Mesothelial cell of epicardium (in vitro differentiated cells): ENCODE data around the gene AUTS2. TPM values are rescaled to one million over a fixed set of nuclear protein-coding genes. Genes with fewer than 3 reads are reported as not detected.

ENCODE experiments used
- DNase-seq, 2 experiments: peaks; one replicate each; pipeline ENCODE4 v3.0.0; 2021; ENCODE audit warnings: low spot score in 2 of 2; ENCODE audit not compliant: unreplicated experiment in 2 of 2
- H3K27ac Mint-ChIP-seq: 2 replicates; pipeline ENCODE4 v1.8.0; 2021; ENCODE audit warnings: mixed read lengths
- H3K27me3 Mint-ChIP-seq: 2 replicates; pipeline ENCODE4 v1.8.0; 2021; ENCODE audit warnings: low read depth, mixed read lengths
- H3K36me3 Mint-ChIP-seq: 2 replicates; pipeline ENCODE4 v1.8.0; 2021; ENCODE audit warnings: mixed read lengths
- H3K4me1 Mint-ChIP-seq: 2 replicates; pipeline ENCODE4 v1.8.0; 2021; ENCODE audit warnings: mixed read lengths
- H3K4me3 Mint-ChIP-seq: 2 replicates; pipeline ENCODE4 v1.8.0; 2021; ENCODE audit warnings: mild to moderate bottlenecking, moderate library complexity, mixed read lengths
- H3K9me3 Mint-ChIP-seq: 2 replicates; pipeline ENCODE4 v1.8.0; 2021; ENCODE audit warnings: mixed read lengths
- CTCF ChIP-seq: fragments of 200-600 bp; sonication (generic); IDR thresholded peaks from one replicate; pipeline ENCODE4 v1.5.0; 2021; ENCODE audit warnings: antibody characterized with exemption; ENCODE audit not compliant: unreplicated experiment
- total RNA-seq: library from RNA; stranded (reverse); gene quantifications from 3 replicates; pipeline ENCODE4 v1.2.1, GENCODE V29; 2021

Gene AUTS2
- total RNA-seq, 1 donor from 2014 or later = 135 TPM

DNA sequence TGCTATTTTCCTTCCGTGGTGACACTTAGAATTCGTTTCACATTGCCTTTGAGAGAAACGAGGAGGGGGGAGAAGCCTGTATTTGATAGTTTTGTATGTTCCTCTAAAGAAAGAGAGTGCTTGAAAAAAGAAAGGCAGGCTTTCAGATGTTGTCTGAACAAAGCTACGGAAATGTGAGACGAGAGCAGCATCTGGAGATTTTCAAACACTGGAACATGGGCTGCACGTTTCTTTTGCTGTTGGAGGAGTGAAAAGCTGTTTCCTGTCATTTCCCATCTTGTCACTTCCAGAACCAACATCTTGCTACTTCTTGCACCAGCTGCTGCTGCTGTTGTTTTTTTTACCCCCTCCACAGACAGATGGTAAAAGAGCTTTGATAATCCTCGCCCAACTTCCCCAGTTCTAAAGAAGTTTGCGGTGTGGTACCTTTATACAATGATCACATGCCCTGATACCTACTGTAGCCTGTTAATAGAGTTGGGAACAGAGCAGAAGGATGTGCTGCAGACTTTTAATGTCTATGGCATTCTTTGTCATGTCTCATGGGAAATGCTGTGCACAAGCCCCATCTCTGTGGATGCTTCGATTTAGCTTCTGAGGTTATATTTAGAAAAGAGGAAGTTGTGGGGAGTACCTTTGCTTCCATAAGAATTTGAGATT is 408.1 kb downstream of the AUTS2 start:
- H3K4me1 Mint-ChIP-seq = peaks cover 16% of the 10 kb centered on the region
- H3K9me3 Mint-ChIP-seq = no peaks in the 10 kb centered on the region
- no peak overlapping the region for H3K27ac Mint-ChIP-seq
- no peak overlapping the region for H3K4me3 Mint-ChIP-seq
- no peaks in the 10 kb centered on the region for H3K27me3 Mint-ChIP-seq
- TF ChIP-seq CTCF = no peak
- DNase-seq = no peak
- H3K36me3 Mint-ChIP-seq = no peaks in the 10 kb centered on the region

DNA sequence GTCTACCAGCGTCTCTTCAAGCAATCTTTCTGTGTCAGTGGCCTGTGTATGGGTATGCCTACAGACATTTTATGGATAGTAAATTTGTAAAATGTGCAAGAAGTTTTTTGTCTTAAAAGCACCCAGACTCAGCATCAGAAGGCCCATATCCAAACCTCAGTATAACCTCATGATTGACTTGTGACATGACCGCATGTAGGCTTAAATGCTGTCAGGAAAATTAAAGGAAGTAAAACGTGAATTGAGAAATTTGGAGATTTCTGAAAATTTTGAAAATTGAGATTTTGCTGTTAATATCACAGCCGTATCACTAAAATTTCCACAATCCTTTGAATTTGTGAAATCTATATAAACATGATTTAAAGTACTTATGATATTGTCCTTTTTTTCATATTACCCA is 410.2 kb downstream of the AUTS2 start:
- H3K27ac Mint-ChIP-seq = no peak overlapping the region
- peaks cover 32% of the 10 kb centered on the region for H3K4me1 Mint-ChIP-seq

GRCh38 chr7:70014472-70015177 is 416.4 kb downstream of the AUTS2 start:
- Mint-ChIP-seq H3K27me3 (no peaks in the 10 kb centered on the region), H3K27ac (peak overlapping the region; percentile 23), H3K9me3 (peaks cover 3% of the 10 kb centered on the region), H3K4me1 (peaks cover 47% of the 10 kb centered on the region), H3K36me3 (no peaks in the 10 kb centered on the region), H3K4me3 (no peak overlapping the region)
- no peak for TF ChIP-seq CTCF
- DNase-seq = no peak

More for the DNA sequence above, 410.2 kb downstream of the AUTS2 start:
- no peak for DNase-seq
- Mint-ChIP-seq H3K9me3 (no peaks in the 10 kb centered on the region), H3K4me3 (no peak overlapping the region), H3K27me3 (no peaks in the 10 kb centered on the region), H3K36me3 (no peaks in the 10 kb centered on the region)
- TF ChIP-seq CTCF = no peak

DNA sequence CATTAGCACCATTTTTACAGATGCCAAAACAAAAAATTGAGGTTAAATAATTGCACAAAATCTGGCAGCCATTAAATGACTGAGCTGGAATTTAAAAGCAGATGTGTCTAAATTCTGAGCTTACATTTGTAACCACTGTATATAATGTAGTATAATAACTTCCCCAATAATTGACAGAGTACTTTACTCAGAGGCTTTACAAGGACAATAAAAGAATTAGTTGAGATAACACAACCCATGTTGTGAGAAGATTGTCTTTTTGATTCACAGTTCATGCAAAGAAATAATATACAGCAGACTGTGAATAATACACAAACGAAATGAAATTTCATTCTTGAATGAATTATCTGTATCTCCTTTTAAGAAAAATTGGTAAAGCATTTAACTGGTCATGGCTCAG is 417.1 kb downstream of the AUTS2 start:
- peaks cover 3% of the 10 kb centered on the region for H3K9me3 Mint-ChIP-seq
- TF ChIP-seq CTCF = no peak
- DNase-seq = no peak
- H3K27ac Mint-ChIP-seq = no peak overlapping the region
- no peak overlapping the region for H3K4me3 Mint-ChIP-seq
- H3K36me3 Mint-ChIP-seq = no peaks in the 10 kb centered on the region
- no peaks in the 10 kb centered on the region for H3K27me3 Mint-ChIP-seq
- peaks cover 47% of the 10 kb centered on the region for H3K4me1 Mint-ChIP-seq

DNA sequence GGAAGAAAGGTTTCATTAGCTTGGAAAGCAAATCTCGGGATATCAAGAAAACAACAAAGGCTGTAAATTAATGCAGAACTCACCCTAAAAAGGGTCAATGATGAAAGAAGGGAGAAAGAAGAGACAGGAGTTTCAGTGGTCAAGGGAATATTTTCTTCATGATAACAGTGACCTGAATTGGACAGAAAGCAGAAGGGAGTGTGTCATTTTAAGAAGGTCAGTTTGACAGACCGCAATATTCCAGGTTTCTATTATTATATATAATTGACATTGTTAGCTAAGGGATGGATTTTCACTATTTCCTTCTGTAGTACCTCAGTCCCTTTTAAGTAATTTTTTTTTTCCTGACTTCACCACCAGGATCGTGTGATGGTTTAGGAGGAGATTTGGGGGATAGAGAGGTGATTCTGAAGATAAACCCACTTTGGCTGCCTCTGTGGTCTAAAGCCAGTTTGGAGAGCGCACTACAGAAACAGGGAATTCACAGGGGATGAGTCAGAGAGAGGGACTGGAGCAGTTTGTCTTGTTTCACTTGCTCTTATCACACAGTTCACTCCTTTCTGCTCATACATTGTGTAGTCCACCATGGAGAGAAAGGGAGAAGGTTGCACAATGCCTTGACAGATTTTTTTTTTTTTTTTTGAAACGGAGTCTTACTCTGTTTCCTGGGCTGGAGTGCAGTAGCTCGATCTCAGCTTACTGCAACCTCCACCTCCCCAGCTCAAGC is 417.9 kb downstream of the AUTS2 start:
- no peaks in the 10 kb centered on the region for H3K27me3 Mint-ChIP-seq
- TF ChIP-seq CTCF = no peak
- H3K9me3 Mint-ChIP-seq = peaks cover 3% of the 10 kb centered on the region
- H3K27ac Mint-ChIP-seq = peak overlapping the region; percentile 19
- peaks cover 47% of the 10 kb centered on the region for H3K4me1 Mint-ChIP-seq
- no peak for DNase-seq
- no peaks in the 10 kb centered on the region for H3K36me3 Mint-ChIP-seq
- no peak overlapping the region for H3K4me3 Mint-ChIP-seq
